Stomach (tissue), 19 donors: ENCODE measurements around the gene SEPTIN1. TPM values are rescaled to one million over a fixed set of nuclear protein-coding genes. Genes with fewer than 3 reads are reported as not detected.

ENCODE experiments used
- DNase-seq, 2 donors: peaks; one replicate each; pipeline versions ENCODE4 v3.0.0 to v3.0.0-alpha.2; 2013 to 2019
- H3K27ac ChIP-seq, 5 donors: fragments of 200-600 bp in 4 of 5; sonication (generic) in 4 of 5; one replicate each; pipeline ENCODE4 v1.5.1; 2013 to 2019; ENCODE audit warnings: mild to moderate bottlenecking in 1 of 5, moderate library complexity in 1 of 5
- H3K27me3 ChIP-seq, 3 donors: fragments of 200-600 bp; sonication (generic); one replicate each; pipeline ENCODE4 v1.5.1; 2017 to 2019; ENCODE audit warnings: mixed run types in 1 of 3
- H3K36me3 ChIP-seq, 4 donors: fragments of 200-600 bp; sonication (generic); 1 replicate in 3 of 4; 2 replicates in 1 of 4; pipeline ENCODE4 v1.5.1; 2016 to 2019
- H3K4me1 ChIP-seq, 4 donors: fragments of 200-600 bp; sonication (generic); one replicate each; pipeline ENCODE4 v1.5.1; 2016 to 2019
- H3K4me3 ChIP-seq, 4 donors: fragments of 200-600 bp; sonication (generic) in 3 of 4; one replicate each; pipeline ENCODE4 v1.5.1; 2016 to 2019; ENCODE audit warnings: mild to moderate bottlenecking in 1 of 4
- H3K9me3 ChIP-seq, 4 donors: fragments of 200-600 bp; sonication (generic); one replicate each; pipeline ENCODE4 v1.5.1; 2016 to 2019
- CTCF ChIP-seq, 7 experiments: fragments of 450-650 bp in 4 of 7; fragments of 200-600 bp in 3 of 7; sonication (generic) in 3 of 7; IDR thresholded peaks; one replicate each; pipeline ENCODE4 v1.5.1; 2016 to 2019; ENCODE audit warnings: antibody characterized with exemption in 7 of 7, control low read depth in 2 of 7, mild to moderate bottlenecking in 1 of 7
- EP300 ChIP-seq: sonication (generic); formaldehyde crosslinking; IDR thresholded peaks from one replicate; pipeline ENCODE4 v1.6.1; 2017; ENCODE audit warnings: antibody characterized with exemption
- POLR2A ChIP-seq, 4 donors: fragments of 450-650 bp; IDR thresholded peaks; one replicate each; pipeline ENCODE4 v1.6.1; 2016; ENCODE audit warnings: antibody characterized with exemption in 4 of 4, control low read depth in 2 of 4, mild to moderate bottlenecking in 1 of 4, moderate library complexity in 1 of 4
- POLR2AphosphoS5 ChIP-seq, 3 donors: sonication (generic); formaldehyde crosslinking; IDR thresholded peaks; one replicate each; pipeline ENCODE4 v1.6.1; 2016; ENCODE audit warnings: antibody characterized with exemption in 3 of 3
- WGBS, 5 donors: extraction: QIAGEN DNeasy Blood & Tissue Kit in 3 of 5; methylation state at CpG; one replicate each; pipeline versions ENCODE4 v1.1.5 to v1.1.7; 2013 to 2018; 5-methylcytosine and 5-hydroxymethylcytosine counted together
- intact Hi-C: fragments of 100-400 bp; cut with DNase I; formaldehyde crosslinking; loops from one replicate; pipeline ENCODE4 v1.15.1; 2023; ENCODE audit warnings: low total_unique reads
- long read RNA-seq, 10 donors: transcript quantifications; one replicate each; lab custom pipeline, GENCODE V29; 2026
- polyA plus RNA-seq, 3 donors: library from polyadenylated mRNA; stranded (reverse); fragments of 200-250 nt; gene quantifications; one replicate each; pipeline ENCODE4 v1.2.3, GENCODE V29; 2013
- total RNA-seq, 5 donors: library from RNA; depleted of rRNA; stranded (reverse); fragments of >200 nt; gene quantifications; one replicate each; pipeline versions ENCODE4 v1.1.0 to v1.2.3, GENCODE V29; 2014 to 2016
- donor health status: healthy with polysubstance abuse.
- donor health status: Bipolar disorder and iron deficiency.
- donor health status: healthy.

SEPTIN1 gene
- 1 to 10 TPM in 3 of 5 donors, under 1 TPM in 1, not detected in 1; 0.72 to 6.2 (median 3.9) TPM for total RNA-seq
- polyA plus RNA-seq, result 10 to 100 TPM in 1 of 3 donors, 1 to 10 TPM in 2; 5.2 to 10.5 (median 7.0) TPM
- long read RNA-seq, donor 1, result 0 reads
- long read RNA-seq, donor 2, result 0 reads
- long read RNA-seq, donor 3, result 0 reads
- long read RNA-seq, donor 4, result 0 reads
- long read RNA-seq, donor 5, result 0 reads
- long read RNA-seq, donor 6, result 0 reads
- long read RNA-seq, donor 7, result 0 reads
- long read RNA-seq, donor 8, result 0 reads
- long read RNA-seq, donor 9, result 0 reads
- long read RNA-seq, donor 10, result 0 reads

GRCh38 chr16:30382111-30382881 is at the start of gene SEPTIN1:
Gene SEPTIN1 (minus strand): TSS chr16:30382561. CDS start chr16:30382542, 19 bp downstream.
- intact Hi-C loops, result no loop called here
- Histone ChIP-seq H3K4me3 (peak within 1 kb of the TSS in 3 of 4 donors; percentile 9 to 32 (median 17)), H3K27ac (peak within 1 kb of the TSS in 4 of 5 donors; percentile 9 to 60 (median 40)), H3K9me3 (no peaks in the 10 kb centered on the region), H3K27me3 (no peaks in the 10 kb centered on the region), H3K4me1 (peaks cover 13 to 28% (median 24%) of the 10 kb centered on the region in 4 donors), H3K36me3 (no peaks in the 10 kb centered on the region)
- no peak for TF ChIP-seq POLR2A (IDR thresholded peaks at IDR 0.05)
- no peak for TF ChIP-seq CTCF (IDR thresholded peaks at IDR 0.05)
- no peak for TF ChIP-seq POLR2AphosphoS5 (IDR thresholded peaks at IDR 0.05)
- no peak for TF ChIP-seq EP300
- 42 to 65% (median 60%) methylated on average over 8 to 12 of the region's 12 CpGs for WGBS, 5 donors
- peak in 1 of 2 donors; percentile 57 for DNase-seq

GRCh38 chr16:30430428-30430970 is 48.1 kb upstream of the SEPTIN1 start:
- H3K27me3 ChIP-seq, result no peaks in the 10 kb centered on the region
- H3K9me3 ChIP-seq, result no peaks in the 10 kb centered on the region
- WGBS, 5 donors, result 52 to 57% (median 55%) methylated on average over 15 to 19 of the region's 19 CpGs
- H3K4me1 ChIP-seq, result peaks cover 9 to 25% (median 25%) of the 10 kb centered on the region in 4 donors
- peak overlapping the region; percentile 69 to 82 (median 74) for H3K4me3 ChIP-seq
- TF ChIP-seq POLR2A (IDR thresholded peaks at IDR 0.05), result no peak
- TF ChIP-seq CTCF (IDR thresholded peaks at IDR 0.05), result peak in 2 of 7 experiments; percentile 4 to 45
- no peak for DNase-seq
- intact Hi-C loops, result loop anchor here (10.0 kb wide), 1 partner anchor 94 kb away; the partner anchor contains the start of gene ZNF768
- H3K36me3 ChIP-seq, result peaks cover 0 to 18% (median 16%) of the 10 kb centered on the region in 4 donors
- peak overlapping the region; percentile 25 to 90 (median 85) for H3K27ac ChIP-seq

- intact Hi-C loops, result loop anchor here (10.0 kb wide), 1 partner anchor 95 kb away; the partner anchor contains the start of gene ZNF768
- Histone ChIP-seq H3K9me3 (no peaks in the 10 kb centered on the region), H3K27me3 (no peaks in the 10 kb centered on the region), H3K27ac (peak within 1 kb of the TSS; percentile 83 to 90 (median 85)), H3K36me3 (peaks cover under 1 to 24% (median 23%) of the 10 kb centered on the region in 4 donors), H3K4me3 (peak within 1 kb of the TSS; percentile 69 to 82 (median 74)), H3K4me1 (peaks cover 9 to 25% (median 25%) of the 10 kb centered on the region in 4 donors)
- DNase-seq, result peak; percentile 96 to 99
- 0 to 2% (median 1%) methylated on average over 23 to 49 of the region's 49 CpGs for WGBS, 5 donors
- TF ChIP-seq EP300, result no peak
- no peak for TF ChIP-seq POLR2A (IDR thresholded peaks at IDR 0.05)
- TF ChIP-seq CTCF (IDR thresholded peaks at IDR 0.05), result peak in 6 of 7 experiments; percentile 29 to 96 (median 76)
- TF ChIP-seq POLR2AphosphoS5 (IDR thresholded peaks at IDR 0.05), result peak in 2 of 3 donors; percentile 62 to 88
Observed at GRCh38 chr16:30429678-30430427, 47.5 kb upstream of the SEPTIN1 start, which contains the start of gene DCTPP1. Gene DCTPP1 (minus strand): TSS chr16:30430030. CDS start chr16:30429980, 50 bp downstream.
